VCaP (cell line): Measurements from ENCODE around the gene TUBA4B.
"Not testable (repeated sequence)": the region's sequence is repeated elsewhere in the genome, so short reads cannot be mapped to it uniquely, and the experiment has no call there.

Experiments used
- H3K27ac ChIP-seq: fragments of 450-650 bp; 2 replicates; pipeline ENCODE4 v1.5.1; 2017
- TF ChIP-seq, protein P1 (sequence below): fragments of 450-650 bp; conservative IDR thresholded peaks from 2 replicates; pipeline ENCODE4 v1.5.1; 2017; ENCODE audit warnings: mild to moderate bottlenecking, moderate library complexity

TUBA4B gene

DNA sequence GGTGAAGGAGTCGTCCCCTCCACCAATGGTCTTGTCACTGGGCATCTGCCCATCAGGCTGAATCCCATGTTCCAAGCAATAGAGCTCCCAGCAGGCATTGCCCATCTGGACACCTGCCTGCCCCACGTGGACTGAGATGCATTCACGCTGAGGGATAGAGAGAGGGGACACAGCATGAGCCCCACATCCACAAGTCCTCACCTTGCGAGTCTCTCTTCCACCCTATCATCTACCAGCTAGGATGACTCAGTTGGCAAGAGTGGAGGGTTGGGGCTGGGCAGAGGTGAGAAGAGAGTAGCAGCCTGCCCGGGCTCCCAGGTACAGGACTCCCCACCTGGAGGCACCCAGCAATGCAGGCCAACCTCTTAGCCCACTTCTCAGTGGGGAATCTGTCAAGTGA lies 959 bp upstream of the TUBA4B start:
- H3K27ac ChIP-seq, result peak overlapping the region; percentile 99
- TF ChIP-seq, protein P1, sequence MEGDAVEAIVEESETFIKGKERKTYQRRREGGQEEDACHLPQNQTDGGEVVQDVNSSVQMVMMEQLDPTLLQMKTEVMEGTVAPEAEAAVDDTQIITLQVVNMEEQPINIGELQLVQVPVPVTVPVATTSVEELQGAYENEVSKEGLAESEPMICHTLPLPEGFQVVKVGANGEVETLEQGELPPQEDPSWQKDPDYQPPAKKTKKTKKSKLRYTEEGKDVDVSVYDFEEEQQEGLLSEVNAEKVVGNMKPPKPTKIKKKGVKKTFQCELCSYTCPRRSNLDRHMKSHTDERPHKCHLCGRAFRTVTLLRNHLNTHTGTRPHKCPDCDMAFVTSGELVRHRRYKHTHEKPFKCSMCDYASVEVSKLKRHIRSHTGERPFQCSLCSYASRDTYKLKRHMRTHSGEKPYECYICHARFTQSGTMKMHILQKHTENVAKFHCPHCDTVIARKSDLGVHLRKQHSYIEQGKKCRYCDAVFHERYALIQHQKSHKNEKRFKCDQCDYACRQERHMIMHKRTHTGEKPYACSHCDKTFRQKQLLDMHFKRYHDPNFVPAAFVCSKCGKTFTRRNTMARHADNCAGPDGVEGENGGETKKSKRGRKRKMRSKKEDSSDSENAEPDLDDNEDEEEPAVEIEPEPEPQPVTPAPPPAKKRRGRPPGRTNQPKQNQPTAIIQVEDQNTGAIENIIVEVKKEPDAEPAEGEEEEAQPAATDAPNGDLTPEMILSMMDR, result no peak

DNA sequence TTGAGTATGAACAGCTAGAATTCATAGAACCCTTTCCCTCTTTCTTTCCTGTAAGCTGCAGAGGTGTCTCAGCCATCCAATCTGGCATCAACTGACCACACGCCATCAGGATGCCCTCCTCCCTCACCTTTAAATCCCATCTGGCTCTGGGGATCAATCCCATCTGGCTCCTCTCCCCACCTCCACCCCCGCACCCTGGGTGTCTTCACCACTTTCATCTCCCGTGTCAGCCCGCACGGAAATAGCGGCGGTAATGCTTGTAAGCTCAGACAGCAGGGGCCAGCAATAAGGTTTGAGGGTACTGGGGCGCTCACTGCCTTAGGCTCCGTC lies 508 bp upstream of the TUBA4B start:
- TF ChIP-seq, protein P1, result no peak
- H3K27ac ChIP-seq, result peak overlapping the region; percentile 99

DNA sequence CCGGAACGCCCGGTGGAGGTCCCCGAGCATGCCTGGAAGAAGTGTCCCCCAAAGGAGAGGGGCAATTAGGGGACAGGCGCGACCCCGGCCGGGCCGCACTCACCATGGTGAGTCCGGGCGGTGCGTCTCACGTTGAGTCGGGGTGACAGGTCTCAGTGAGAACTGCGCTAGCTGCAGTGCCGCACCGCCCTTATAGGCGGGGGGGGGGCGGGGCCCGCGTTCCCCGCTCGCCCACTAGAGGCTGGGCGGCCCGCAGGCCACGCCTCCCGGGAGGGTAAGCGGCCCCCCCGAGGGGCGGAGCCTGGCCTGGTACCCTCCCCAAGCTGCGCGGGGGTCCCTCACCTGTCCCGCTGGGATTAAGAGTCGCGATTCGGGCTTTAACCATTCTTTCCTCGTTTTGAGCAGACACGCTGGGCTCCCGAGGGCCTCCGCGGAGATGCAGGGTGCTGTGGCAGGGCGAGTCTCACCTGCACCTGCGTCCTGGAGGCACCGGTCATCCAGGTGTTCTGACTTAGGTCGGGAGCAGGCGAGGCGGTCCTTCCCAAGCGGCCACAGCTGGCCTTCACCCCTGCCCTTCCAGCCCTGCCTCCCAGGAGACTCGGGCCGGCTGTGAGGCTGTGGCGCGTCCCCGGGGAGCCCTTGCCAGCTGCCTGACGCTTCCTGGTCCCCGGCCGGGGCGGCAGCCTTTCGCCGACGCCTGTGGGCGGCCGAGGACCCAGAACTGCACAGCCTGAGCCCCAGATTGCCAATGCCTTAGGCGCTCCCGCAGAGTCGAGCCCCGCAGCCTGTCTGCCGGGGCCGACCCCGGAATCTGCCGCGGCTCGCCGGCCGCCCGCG lies 928 bp downstream of the TUBA4B start, which contains the start of gene TUBA4A:
TSS of gene TUBA4A (minus strand) at position 166 of the 837 bp plus-strand sequence. CDS start at position 106, 60 bp downstream.
- TF ChIP-seq, protein P1, result no peak
- H3K27ac ChIP-seq, result peak within 1 kb of the TSS; percentile 99

DNA sequence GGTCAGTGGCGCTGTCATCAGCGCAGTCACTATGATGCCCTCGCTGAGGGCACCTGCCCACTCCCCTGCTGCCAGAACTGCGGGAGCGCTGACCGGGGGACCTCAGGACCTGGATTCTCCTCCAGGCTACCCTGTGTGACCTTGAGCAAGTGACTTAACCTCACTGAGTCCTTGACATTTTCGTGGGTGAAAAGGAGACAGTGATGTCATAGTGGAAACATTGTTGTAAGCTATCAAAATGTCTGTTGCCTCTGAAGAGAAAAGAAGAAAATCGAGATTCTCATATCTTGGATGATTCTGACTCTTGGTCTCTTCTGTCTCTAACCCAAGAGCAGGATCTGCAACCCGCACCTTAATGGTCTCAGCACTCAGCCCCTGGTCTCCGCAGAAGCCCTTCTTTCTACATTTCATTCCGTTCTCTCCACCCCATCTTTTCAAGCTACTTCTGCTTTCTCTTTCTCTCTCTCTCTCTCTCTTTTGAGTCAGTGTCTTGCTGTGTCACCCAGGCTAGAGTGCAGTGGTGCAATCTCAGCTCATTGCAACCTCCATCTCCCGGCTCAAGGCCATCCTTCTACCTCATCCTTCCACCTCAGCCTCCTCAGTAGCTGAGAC lies 1.7 kb downstream of the TUBA4B start:
- peak overlapping the region; percentile 99 for H3K27ac ChIP-seq
- TF ChIP-seq, protein P1, result no peak

DNA sequence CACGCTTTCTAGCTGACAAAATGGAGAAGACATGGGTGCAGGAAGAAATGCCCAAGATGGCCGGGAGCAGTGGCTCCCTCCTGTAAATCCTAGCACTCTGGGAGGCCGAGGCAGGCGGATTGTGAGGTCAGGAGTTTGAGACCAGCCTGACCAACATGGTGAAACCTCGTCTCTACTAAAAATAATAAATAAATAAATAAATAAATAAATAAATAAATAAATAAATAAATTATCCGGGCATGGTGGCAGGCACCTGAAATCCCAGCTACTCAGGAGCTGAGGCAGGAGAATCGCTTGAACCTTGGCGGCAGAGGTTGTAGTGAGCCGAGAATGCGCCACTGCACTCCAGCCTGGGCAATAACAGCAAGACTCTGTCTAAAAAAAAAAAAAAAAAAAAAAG lies 5.9 kb downstream of the TUBA4B start:
- H3K27ac ChIP-seq, result not testable (repeated sequence)

DNA sequence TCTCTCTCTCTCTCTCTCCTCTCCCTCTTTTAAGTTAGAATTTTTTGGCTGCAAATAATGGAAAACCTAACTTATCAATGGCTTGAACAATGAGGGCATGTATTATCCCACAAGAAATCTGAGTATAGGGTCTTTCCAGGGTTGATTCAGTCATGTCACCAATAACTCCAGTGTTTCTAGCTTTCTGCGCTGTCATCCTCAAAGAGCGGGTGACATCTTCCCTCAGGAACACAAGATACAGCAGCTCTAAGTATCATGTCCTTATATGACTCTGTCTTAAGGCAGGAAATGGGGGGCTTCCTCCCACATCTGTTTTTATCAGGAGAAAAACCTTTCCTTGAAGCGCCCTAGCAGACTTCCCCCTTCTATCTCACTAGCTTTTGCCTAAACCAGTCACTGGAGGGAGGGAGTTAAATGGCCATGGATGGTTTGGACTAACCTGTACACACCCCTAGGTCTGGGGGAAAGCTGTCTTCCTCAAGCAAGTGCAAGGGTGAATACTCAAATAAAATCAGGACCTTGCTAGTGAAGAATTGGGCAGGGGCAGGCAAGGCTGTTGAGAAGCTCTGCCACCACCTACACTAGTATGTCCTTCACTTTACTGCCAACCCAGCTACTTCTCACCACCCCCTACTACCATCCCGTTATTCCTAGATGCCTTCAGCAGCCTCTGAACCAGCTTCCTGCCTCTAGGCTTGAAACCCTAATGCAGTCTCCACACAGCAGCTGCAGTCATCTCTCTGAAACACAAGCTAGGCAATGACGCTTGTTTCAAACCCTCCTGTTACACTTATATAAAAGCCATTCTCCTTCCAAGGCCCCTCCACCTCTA lies 8.2 kb downstream of the TUBA4B start:
- TF ChIP-seq, protein P1, result no peak
- no peak overlapping the region for H3K27ac ChIP-seq

DNA sequence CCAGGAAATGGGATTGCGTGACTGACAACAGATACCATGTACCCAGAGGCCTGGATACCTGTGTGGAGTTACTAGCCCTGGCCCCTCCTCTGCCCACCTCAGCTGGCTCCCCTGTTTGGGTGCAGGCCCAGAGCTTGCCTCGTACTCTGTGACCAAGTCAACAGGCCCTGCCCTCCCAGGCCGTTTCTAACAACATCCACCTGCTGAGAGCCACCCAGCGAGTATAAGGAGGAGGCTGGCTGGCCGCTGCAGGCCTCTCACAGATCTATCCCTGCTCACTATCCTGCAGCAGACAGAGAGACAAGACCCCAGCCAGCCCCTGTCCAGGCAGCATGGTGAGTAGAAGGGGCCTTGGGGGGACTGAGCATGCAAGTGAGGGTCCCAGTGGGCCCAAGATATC lies 13.2 kb downstream of the TUBA4B start:
- TF ChIP-seq, protein P1, result no peak
- H3K27ac ChIP-seq, result no peak overlapping the region
